Stomach (tissue), 9 donors: ENCODE results near the gene OR9Q1. TPM values are rescaled to one million over a fixed set of nuclear protein-coding genes. Genes with fewer than 3 reads are reported as not detected.
A peak's percentile ranks its signal among the peaks of the same experiment; 100 is the strongest.

ENCODE experiments used
- DNase-seq, 2 donors: peaks; one replicate each; pipeline versions ENCODE4 v3.0.0 to v3.0.0-alpha.2; 2013 to 2019
- H3K27ac ChIP-seq, 5 donors: fragments of 200-600 bp in 4 of 5; sonication (generic) in 4 of 5; one replicate each; pipeline ENCODE4 v1.5.1; 2013 to 2019; ENCODE audit warnings: mild to moderate bottlenecking in 1 of 5, moderate library complexity in 1 of 5
- H3K27me3 ChIP-seq, 3 donors: fragments of 200-600 bp; sonication (generic); one replicate each; pipeline ENCODE4 v1.5.1; 2017 to 2019; ENCODE audit warnings: mixed run types in 1 of 3
- H3K36me3 ChIP-seq, 4 donors: fragments of 200-600 bp; sonication (generic); 1 replicate in 3 of 4; 2 replicates in 1 of 4; pipeline ENCODE4 v1.5.1; 2016 to 2019
- H3K4me1 ChIP-seq, 4 donors: fragments of 200-600 bp; sonication (generic); one replicate each; pipeline ENCODE4 v1.5.1; 2016 to 2019
- H3K4me3 ChIP-seq, 4 donors: fragments of 200-600 bp; sonication (generic) in 3 of 4; one replicate each; pipeline ENCODE4 v1.5.1; 2016 to 2019; ENCODE audit warnings: mild to moderate bottlenecking in 1 of 4
- H3K9me3 ChIP-seq, 4 donors: fragments of 200-600 bp; sonication (generic); one replicate each; pipeline ENCODE4 v1.5.1; 2016 to 2019
- CTCF ChIP-seq, 7 experiments: fragments of 450-650 bp in 4 of 7; fragments of 200-600 bp in 3 of 7; sonication (generic) in 3 of 7; IDR thresholded peaks; one replicate each; pipeline ENCODE4 v1.5.1; 2016 to 2019; ENCODE audit warnings: antibody characterized with exemption in 7 of 7, control low read depth in 2 of 7, mild to moderate bottlenecking in 1 of 7
- EP300 ChIP-seq: sonication (generic); formaldehyde crosslinking; IDR thresholded peaks from one replicate; pipeline ENCODE4 v1.6.1; 2017; ENCODE audit warnings: antibody characterized with exemption
- POLR2A ChIP-seq, 4 donors: fragments of 450-650 bp; IDR thresholded peaks; one replicate each; pipeline ENCODE4 v1.6.1; 2016; ENCODE audit warnings: antibody characterized with exemption in 4 of 4, control low read depth in 2 of 4, mild to moderate bottlenecking in 1 of 4, moderate library complexity in 1 of 4
- POLR2AphosphoS5 ChIP-seq, 3 donors: sonication (generic); formaldehyde crosslinking; IDR thresholded peaks; one replicate each; pipeline ENCODE4 v1.6.1; 2016; ENCODE audit warnings: antibody characterized with exemption in 3 of 3
- WGBS, 5 donors: extraction: QIAGEN DNeasy Blood & Tissue Kit in 3 of 5; methylation state at CpG; one replicate each; pipeline versions ENCODE4 v1.1.5 to v1.1.7; 2013 to 2018; 5-methylcytosine and 5-hydroxymethylcytosine counted together
- intact Hi-C: fragments of 100-400 bp; cut with DNase I; formaldehyde crosslinking; loops from one replicate; pipeline ENCODE4 v1.15.1; 2023; ENCODE audit warnings: low total_unique reads
- polyA plus RNA-seq, 3 donors: library from polyadenylated mRNA; stranded (reverse); fragments of 200-250 nt; gene quantifications; one replicate each; pipeline ENCODE4 v1.2.3, GENCODE V29; 2013
- total RNA-seq, 5 donors: library from RNA; depleted of rRNA; stranded (reverse); fragments of >200 nt; gene quantifications; one replicate each; pipeline versions ENCODE4 v1.1.0 to v1.2.3, GENCODE V29; 2014 to 2016
- donor health status: healthy with polysubstance abuse.
- donor health status: Bipolar disorder and iron deficiency.
- donor health status: healthy.

The OR9Q1 gene
- total and polyA plus RNA-seq, 8 donors, result not detected

- Histone ChIP-seq H3K9me3 (no peaks in the 10 kb centered on the region), H3K36me3 (no peaks in the 10 kb centered on the region), H3K27ac (no peak overlapping the region), H3K27me3 (no peaks in the 10 kb centered on the region), H3K4me3 (no peak overlapping the region), H3K4me1 (peaks cover 0 to 17% (median 8%) of the 10 kb centered on the region in 4 donors)
- intact Hi-C loops, result no loop called here
- WGBS, 5 donors, result 26 to 63% (median 42%) methylated on average over 3 of the region's 3 CpGs
- TF ChIP-seq EP300 (no peak), POLR2AphosphoS5 (IDR thresholded peaks at IDR 0.05) (peak in 1 of 3 donors; percentile 15), POLR2A (IDR thresholded peaks at IDR 0.05) (no peak), CTCF (IDR thresholded peaks at IDR 0.05) (no peak)
- DNase-seq, result peak in 1 of 2 donors; percentile 36
Measured at GRCh38 chr11:57978686-57979531, 44.8 kb upstream of the OR9Q1 start.

GRCh38 chr11:57979532-57980079 lies 44.1 kb upstream of the OR9Q1 start:
- no peaks in the 10 kb centered on the region for H3K36me3 ChIP-seq
- TF ChIP-seq EP300 (no peak), POLR2AphosphoS5 (IDR thresholded peaks at IDR 0.05) (no peak), POLR2A (IDR thresholded peaks at IDR 0.05) (no peak), CTCF (IDR thresholded peaks at IDR 0.05) (no peak)
- intact Hi-C loops, result no loop called here
- no peaks in the 10 kb centered on the region for H3K9me3 ChIP-seq
- WGBS, 5 donors, result 47 to 87% (median 69%) methylated on average over 1 of the region's 1 CpG
- DNase-seq, result no peak
- no peaks in the 10 kb centered on the region for H3K27me3 ChIP-seq
- peaks cover 0 to 17% (median 8%) of the 10 kb centered on the region in 4 donors for H3K4me1 ChIP-seq
- no peak overlapping the region for H3K4me3 ChIP-seq
- no peak overlapping the region for H3K27ac ChIP-seq

GRCh38 chr11:57980201-57980600 lies 43.5 kb upstream of the OR9Q1 start:
- Histone ChIP-seq H3K9me3 (no peaks in the 10 kb centered on the region), H3K27ac (no peak overlapping the region), H3K4me3 (no peak overlapping the region), H3K36me3 (no peaks in the 10 kb centered on the region), H3K27me3 (no peaks in the 10 kb centered on the region), H3K4me1 (peaks cover 0 to 17% (median 8%) of the 10 kb centered on the region in 4 donors)
- no peak for DNase-seq
- TF ChIP-seq POLR2AphosphoS5 (IDR thresholded peaks at IDR 0.05), result no peak
- no peak for TF ChIP-seq EP300
- TF ChIP-seq POLR2A (IDR thresholded peaks at IDR 0.05), result no peak
- no peak for TF ChIP-seq CTCF (IDR thresholded peaks at IDR 0.05)
- intact Hi-C loops, result no loop called here
- 83 to 97% (median 92%) methylated on average over 2 of the region's 2 CpGs for WGBS, 5 donors

GRCh38 chr11:57981536-57981935 lies 42.1 kb upstream of the OR9Q1 start:
- 81 to 92% (median 88%) methylated on average over 3 of the region's 3 CpGs for WGBS, 5 donors
- DNase-seq, result no peak
- H3K9me3 ChIP-seq, result no peaks in the 10 kb centered on the region
- peaks cover 0 to 17% (median 8%) of the 10 kb centered on the region in 4 donors for H3K4me1 ChIP-seq
- intact Hi-C loops, result no loop called here
- no peaks in the 10 kb centered on the region for H3K36me3 ChIP-seq
- no peak for TF ChIP-seq EP300
- TF ChIP-seq POLR2AphosphoS5 (IDR thresholded peaks at IDR 0.05), result no peak
- no peak for TF ChIP-seq POLR2A (IDR thresholded peaks at IDR 0.05)
- no peak for TF ChIP-seq CTCF (IDR thresholded peaks at IDR 0.05)
- no peak overlapping the region for H3K4me3 ChIP-seq
- no peaks in the 10 kb centered on the region for H3K27me3 ChIP-seq
- H3K27ac ChIP-seq, result no peak overlapping the region
